Kidney (tissue), 14 donors: Measurements from ENCODE around the gene NSD2. TPM values are rescaled to one million over a fixed set of nuclear protein-coding genes. Genes with fewer than 3 reads are reported as not detected.

Experiments
- DNase-seq, 5 donors: peaks; one replicate each; pipeline ENCODE4 v3.0.0-alpha.2; 2013 to 2020
- FAIRE-seq: peaks from 2 replicates; lab custom pipeline; 2012; peaks lifted over from hg19 to GRCh38; lab: Jason Lieb, UNC
- H3K27ac ChIP-seq, 2 donors: one replicate each; pipeline ENCODE4 v1.7.0; 2013; ENCODE audit warnings: low read depth in 2 of 2, low read length in 2 of 2, inconsistent platforms in 1 of 2
- H3K27me3 ChIP-seq: one replicate; pipeline ENCODE4 v1.7.1; 2013; ENCODE audit warnings: low read length, inconsistent platforms; ENCODE audit not compliant: control insufficient read depth, insufficient read depth
- H3K36me3 ChIP-seq, 3 donors: one replicate each; pipeline versions ENCODE4 v1.7.0 to v1.7.1; 2013; ENCODE audit warnings: low read length in 3 of 3, control low read depth in 1 of 3, inconsistent platforms in 1 of 3; ENCODE audit not compliant: insufficient read depth in 3 of 3, control insufficient read depth in 2 of 3
- H3K4me1 ChIP-seq, 3 donors: one replicate each; pipeline versions ENCODE4 v1.7.0 to v1.7.1; 2013; ENCODE audit warnings: low read length in 3 of 3, inconsistent platforms in 1 of 3, low read depth in 1 of 3; ENCODE audit not compliant: control insufficient read depth in 2 of 3, insufficient read depth in 2 of 3
- H3K4me3 ChIP-seq, 3 donors: one replicate each; pipeline versions ENCODE4 v1.7.0 to v1.8.1; 2013; ENCODE audit warnings: low read length in 3 of 3, control low read depth in 1 of 3, inconsistent platforms in 1 of 3
- H3K9ac ChIP-seq, 3 donors: one replicate each; pipeline versions ENCODE4 v1.7.0 to v1.7.1; 2013; ENCODE audit warnings: low read length in 3 of 3, control low read depth in 1 of 3, inconsistent platforms in 1 of 3
- H3K9me3 ChIP-seq, 3 donors: one replicate each; pipeline versions ENCODE4 v1.7.0 to v1.7.1; 2013; ENCODE audit warnings: low read length in 3 of 3, control low read depth in 1 of 3, inconsistent platforms in 1 of 3; ENCODE audit not compliant: control insufficient read depth in 2 of 3, insufficient read depth in 1 of 3
- CTCF ChIP-seq: IDR thresholded peaks from 3 replicates; pipeline ENCODE4 v1.5.1; 2012; ENCODE audit warnings: mild to moderate bottlenecking, moderate library complexity, borderline replicate concordance; ENCODE audit not compliant: insufficient read depth; ENCODE audit errors: extremely low read depth
- intact Hi-C: fragments of 100-400 bp; cut with DNase I; formaldehyde crosslinking; loops from one replicate; pipeline ENCODE4 v1.11.1; 2022
- polyA plus RNA-seq: library from polyadenylated mRNA; stranded (reverse); fragments of 350-450 nt; fragmentation: Illumina TruSeq; extraction: RNeasy Lipid Tissue Mini Kit (QIAGEN cat#74804); gene quantifications from one replicate; pipeline ENCODE4 v1.2.3, GENCODE V29; 2014; ENCODE audit warnings: low read depth, low replicate concordance; ENCODE audit not compliant: insufficient read depth
- total RNA-seq: library from RNA; stranded (reverse); fragmentation: NEBNext Ultra II Directional; extraction: Animal tissue kit (Norgen Biotek cat#: 25700); gene quantifications from one replicate; pipeline ENCODE4 v1.2.1, GENCODE V29; 2021
- donor health status: control.
- donor health status: control.
- donor health status: control.
- donor health status: control.
- donor health status: control.
- donor health status: DM: yes; HTN: yes; CAD: no.
- donor health status: Normal renal cell carcinoma (clear cell type).

Gene NSD2
- total and polyA plus RNA-seq, 2 donors from 2014 or later, result 5.5 to 51.2 TPM

GRCh38 chr4:1880332-1880731 is 9.1 kb downstream of the NSD2 start:
- Histone ChIP-seq H3K27me3 (no peaks in the 10 kb centered on the region), H3K9me3 (no peaks in the 10 kb centered on the region), H3K9ac (no peak overlapping the region), H3K36me3 (no peaks in the 10 kb centered on the region), H3K4me1 (no peaks in the 10 kb centered on the region), H3K4me3 (no peak overlapping the region), H3K27ac (no peak overlapping the region)
- DNase-seq, result no peak
- intact Hi-C loops, result no loop called here
- no peak for FAIRE-seq
- no peak for TF ChIP-seq CTCF

GRCh38 chr4:1882850-1883271 is 11.7 kb downstream of the NSD2 start:
- no peaks in the 10 kb centered on the region for H3K9me3 ChIP-seq
- H3K4me3 ChIP-seq, result no peak overlapping the region
- no peak overlapping the region for H3K9ac ChIP-seq
- no peaks in the 10 kb centered on the region for H3K36me3 ChIP-seq
- intact Hi-C loops, result no loop called here
- no peak overlapping the region for H3K27ac ChIP-seq
- no peak for TF ChIP-seq CTCF
- no peaks in the 10 kb centered on the region for H3K27me3 ChIP-seq
- FAIRE-seq, result no peak
- no peaks in the 10 kb centered on the region for H3K4me1 ChIP-seq
- DNase-seq, result no peak

- Histone ChIP-seq H3K9ac (no peak overlapping the region), H3K27me3 (no peaks in the 10 kb centered on the region), H3K4me1 (no peaks in the 10 kb centered on the region), H3K4me3 (no peak overlapping the region), H3K36me3 (no peaks in the 10 kb centered on the region), H3K9me3 (no peaks in the 10 kb centered on the region), H3K27ac (no peak overlapping the region)
- FAIRE-seq (no peak), DNase-seq (no peak)
- no peak for TF ChIP-seq CTCF
- intact Hi-C loops, result no loop called here
Measured at GRCh38 chr4:1883583-1883982, 12.4 kb downstream of the NSD2 start.

GRCh38 chr4:1885414-1885813 is 14.2 kb downstream of the NSD2 start:
- DNase-seq (no peak), FAIRE-seq (no peak)

More at GRCh38 chr4:1885414-1885813, 14.2 kb downstream of the NSD2 start:
- Histone ChIP-seq H3K36me3 (no peaks in the 10 kb centered on the region), H3K9ac (no peak overlapping the region), H3K4me1 (no peaks in the 10 kb centered on the region), H3K27ac (no peak overlapping the region), H3K27me3 (no peaks in the 10 kb centered on the region), H3K4me3 (no peak overlapping the region), H3K9me3 (no peaks in the 10 kb centered on the region)
- no peak for TF ChIP-seq CTCF
- intact Hi-C loops, result no loop called here
